Prostate gland (tissue), 2 donors: ENCODE data around the gene MAP3K4.

Source experiments
- CTCF ChIP-seq, 4 experiments: fragments of 200-600 bp in 2 of 4; fragments of 450-650 bp in 2 of 4; sonication (generic) in 2 of 4; IDR thresholded peaks; 1 replicate in 3 of 4; 2 replicates in 1 of 4; pipeline ENCODE4 v1.5.1; 2016 to 2019; ENCODE audit warnings: antibody characterized with exemption in 4 of 4, mild to moderate bottlenecking in 2 of 4, moderate library complexity in 2 of 4
- POLR2A ChIP-seq: fragments of 450-650 bp; IDR thresholded peaks from one replicate; pipeline ENCODE4 v1.6.1; 2016; ENCODE audit warnings: antibody characterized with exemption, mild to moderate bottlenecking

GRCh38 chr6:161139304-161139765, 147.8 kb downstream of the MAP3K4 start:
- TF ChIP-seq CTCF (IDR thresholded peaks at IDR 0.05) (no peak), POLR2A (no peak)
